Stimulated activated CD8-positive, alpha-beta memory T cell treated with anti-CD3 and anti-CD28 coated beads, Interleukin-4, amount 100 ng/mL, for 24 hours (primary cell): ENCODE results near the gene PCP4L1.
A peak's percentile ranks its signal among the peaks of the same experiment; 100 is the strongest.

Experiments
- DNase-seq: peaks from one replicate; pipeline ENCODE4 v3.0.0-alpha.2; 2020; ENCODE audit warnings: low read depth

The PCP4L1 gene

DNA sequence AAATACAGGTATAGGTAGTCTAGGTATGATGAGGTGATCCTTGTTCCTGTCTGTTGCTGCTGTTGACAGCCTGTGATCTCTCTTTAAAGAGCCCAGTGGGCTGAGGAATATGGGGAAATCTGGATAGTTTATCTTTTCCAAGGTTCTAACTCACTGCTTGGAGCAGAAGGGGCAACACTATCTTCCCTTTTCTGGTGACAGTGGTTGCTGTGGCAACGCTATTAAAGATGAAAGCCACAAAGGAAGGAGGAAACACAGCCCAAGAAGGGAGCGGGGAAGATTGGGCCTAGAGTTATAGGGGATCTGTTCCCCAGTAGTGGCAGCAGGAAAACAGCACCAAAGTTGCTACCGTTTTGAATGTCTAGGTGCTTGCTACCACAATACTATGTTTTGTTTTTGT is 8.8 kb downstream of the PCP4L1 start:
- no peak for DNase-seq

- DNase-seq = no peak
Measured at GRCh38 chr1:161273402-161273801, 14.9 kb downstream of the PCP4L1 start.

DNA sequence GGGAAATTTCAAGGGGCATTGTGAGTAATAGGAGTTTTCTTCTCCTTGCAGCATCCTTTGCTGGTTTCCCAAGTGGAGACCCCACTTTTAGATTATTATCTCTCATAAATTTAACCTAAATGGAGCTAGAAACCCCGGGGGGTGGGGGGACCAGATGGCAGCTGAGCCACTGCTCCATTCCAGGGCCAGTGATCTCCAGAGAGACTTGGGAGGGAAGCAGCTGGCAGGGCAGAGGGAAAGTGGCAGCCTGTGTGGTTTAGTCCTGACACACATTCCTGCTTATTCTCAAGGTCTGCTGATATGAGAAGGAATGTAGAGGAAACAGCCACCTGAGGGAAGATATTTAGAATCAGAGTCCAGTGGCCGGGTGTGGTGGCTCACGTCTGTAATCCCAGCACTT is 16.3 kb downstream of the PCP4L1 start:
- no peak for DNase-seq

- no peak for DNase-seq
Measured at GRCh38 chr1:161282991-161283390, 24.4 kb downstream of the PCP4L1 start.

DNA sequence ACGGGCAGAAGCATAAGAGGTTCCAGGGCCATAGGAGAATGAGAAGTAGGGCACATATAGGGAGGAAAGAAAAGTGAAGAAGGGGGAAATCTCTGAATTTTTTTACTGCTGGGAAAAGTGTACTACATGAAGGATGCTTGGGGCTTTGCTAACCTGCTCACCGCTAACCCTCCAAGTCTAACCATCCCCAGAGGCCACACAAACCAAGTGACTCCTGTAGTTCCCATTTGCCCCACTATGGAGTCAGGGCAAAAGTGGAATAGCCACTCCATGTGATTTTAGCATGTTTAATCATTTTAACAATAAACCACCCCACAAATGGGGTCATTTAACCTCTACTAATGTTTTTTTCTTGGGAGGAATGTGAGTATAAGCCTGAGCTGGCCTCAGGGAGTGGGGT is 26.6 kb downstream of the PCP4L1 start:
- DNase-seq = no peak

- no peak for DNase-seq
Measured at GRCh38 chr1:161285521-161285920, 27.0 kb downstream of the PCP4L1 start.

DNA sequence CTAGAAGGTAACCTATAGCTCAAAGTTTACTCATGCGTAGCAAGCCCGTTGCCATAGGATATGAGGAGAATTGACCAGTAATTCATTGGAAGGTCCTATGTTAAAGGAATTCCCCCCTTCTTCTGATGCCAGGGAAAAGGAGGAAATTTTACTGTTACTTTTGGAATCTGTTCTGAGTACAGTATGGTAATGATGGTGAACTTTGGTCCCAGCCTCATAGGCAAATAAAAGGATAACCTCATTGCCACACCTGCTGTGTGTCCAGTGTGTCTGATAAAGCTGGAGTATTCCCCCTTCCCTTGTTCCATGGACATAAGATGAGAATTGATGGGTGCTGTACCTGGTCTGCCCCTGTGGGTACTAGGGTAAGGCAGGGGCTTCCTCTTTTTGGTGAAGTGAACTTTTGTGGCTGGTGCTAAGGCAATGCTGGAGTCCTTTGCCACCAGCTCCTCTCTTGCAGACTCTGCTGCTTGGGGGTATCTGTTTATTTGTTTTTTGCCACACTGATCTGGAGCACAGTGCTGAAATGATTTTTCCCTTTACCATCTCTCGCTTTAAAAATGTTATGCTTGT is 29.0 kb downstream of the PCP4L1 start:
- DNase-seq = no peak

GRCh38 chr1:161290779-161291178 is 32.2 kb downstream of the PCP4L1 start:
- no peak for DNase-seq

DNA sequence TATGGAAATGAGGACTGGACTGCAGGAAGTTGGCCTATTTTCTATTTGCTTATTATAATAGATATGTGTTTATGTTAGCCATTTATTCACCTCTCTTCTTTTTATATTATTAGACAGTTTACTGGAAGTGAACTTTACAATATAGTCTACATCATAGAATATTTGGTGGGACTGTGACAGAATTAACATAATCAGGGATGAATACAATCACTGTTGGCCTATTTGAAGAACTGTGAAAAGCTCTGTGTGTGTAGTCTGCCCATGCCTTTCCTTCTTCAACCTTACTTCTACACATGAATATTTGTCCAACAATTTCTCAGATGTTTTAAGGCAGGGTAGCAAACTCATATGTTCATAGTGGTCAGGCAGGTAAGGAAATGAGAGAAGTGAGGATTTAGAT is 38.9 kb downstream of the PCP4L1 start:
- no peak for DNase-seq

DNA sequence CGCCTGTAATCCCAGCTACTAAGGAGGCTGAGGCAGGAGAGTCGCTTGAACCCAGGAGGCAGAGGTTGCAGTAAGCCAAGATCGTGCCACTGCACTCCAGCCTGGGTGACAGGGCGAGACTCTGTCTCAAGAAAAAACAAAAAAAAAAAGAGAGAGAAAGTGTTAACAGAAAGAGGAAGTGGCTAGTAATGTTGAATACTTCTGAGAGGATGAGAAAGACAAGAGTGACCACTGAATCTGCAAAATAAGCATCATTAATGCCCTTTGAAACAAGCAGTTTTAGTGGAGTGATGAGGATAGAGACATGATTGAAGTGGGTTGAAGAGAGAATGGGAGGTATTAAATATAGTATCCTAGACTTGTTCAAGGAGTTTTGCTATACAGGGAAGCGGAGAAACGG is 39.6 kb downstream of the PCP4L1 start:
- no peak for DNase-seq

DNA sequence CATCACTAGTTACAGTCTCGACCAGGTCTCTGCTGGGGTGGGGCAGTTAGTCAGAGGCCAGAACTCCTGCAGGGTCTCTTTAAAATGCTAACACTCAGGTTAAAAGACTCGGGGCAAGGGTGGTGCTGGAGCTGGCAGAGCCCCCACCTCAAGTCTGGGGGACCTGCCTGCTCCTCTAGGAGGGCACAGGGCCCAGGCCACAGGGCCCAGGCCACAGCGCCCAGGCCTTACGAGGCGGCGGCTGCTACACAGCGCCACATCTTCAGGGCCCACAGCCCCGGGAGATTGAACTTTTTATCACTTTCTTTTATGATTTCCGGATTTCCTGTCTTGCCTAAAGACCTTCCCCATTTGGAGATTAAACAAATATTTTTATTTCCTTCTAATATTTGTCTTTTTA is 40.8 kb downstream of the PCP4L1 start:
- no peak for DNase-seq

- DNase-seq = no peak
Measured at GRCh38 chr1:161300478-161300877, 41.9 kb downstream of the PCP4L1 start.

- DNase-seq = no peak
Measured at GRCh38 chr1:161304927-161305866, 46.7 kb downstream of the PCP4L1 start.

GRCh38 chr1:161305867-161306519 is 47.4 kb downstream of the PCP4L1 start:
- DNase-seq = peak; percentile 73

DNA sequence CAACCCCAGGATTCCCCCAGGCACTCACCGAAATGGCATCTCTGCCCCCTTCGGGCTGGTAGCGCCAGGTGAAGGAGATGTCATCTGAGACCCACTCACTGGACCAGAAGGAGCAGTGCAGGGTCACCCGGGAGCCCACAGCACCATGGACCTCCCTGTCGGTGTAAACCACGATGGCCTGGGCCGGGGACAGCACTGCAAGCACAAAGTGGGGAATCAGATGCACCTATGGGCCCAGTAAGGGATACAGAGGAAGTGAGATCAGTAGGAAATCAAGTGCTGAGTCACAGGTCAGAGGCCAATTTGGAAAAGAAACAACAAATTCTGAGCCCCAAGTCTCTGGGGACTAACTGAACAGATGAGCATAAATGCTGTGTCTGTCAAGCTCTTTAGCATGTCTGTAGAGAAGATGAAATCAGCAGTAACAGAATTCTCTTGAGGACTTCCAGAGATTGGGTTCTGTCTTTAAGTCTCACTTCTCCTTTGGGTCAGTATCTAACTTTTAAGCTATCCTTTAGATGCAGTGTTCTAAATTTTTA is 48.8 kb downstream of the PCP4L1 start:
- no peak for DNase-seq

- no peak for DNase-seq
Measured at GRCh38 chr1:161307892-161308638, 49.5 kb downstream of the PCP4L1 start.

- DNase-seq = no peak
Measured at GRCh38 chr1:161309868-161310267, 51.3 kb downstream of the PCP4L1 start, which contains the start of gene MPZ. MPZ (minus strand) TSS chr1:161309968; CDS start chr1:161309905, 63 bp downstream.

GRCh38 chr1:161311595-161312181 is 53.1 kb downstream of the PCP4L1 start:
- no peak for DNase-seq

DNA sequence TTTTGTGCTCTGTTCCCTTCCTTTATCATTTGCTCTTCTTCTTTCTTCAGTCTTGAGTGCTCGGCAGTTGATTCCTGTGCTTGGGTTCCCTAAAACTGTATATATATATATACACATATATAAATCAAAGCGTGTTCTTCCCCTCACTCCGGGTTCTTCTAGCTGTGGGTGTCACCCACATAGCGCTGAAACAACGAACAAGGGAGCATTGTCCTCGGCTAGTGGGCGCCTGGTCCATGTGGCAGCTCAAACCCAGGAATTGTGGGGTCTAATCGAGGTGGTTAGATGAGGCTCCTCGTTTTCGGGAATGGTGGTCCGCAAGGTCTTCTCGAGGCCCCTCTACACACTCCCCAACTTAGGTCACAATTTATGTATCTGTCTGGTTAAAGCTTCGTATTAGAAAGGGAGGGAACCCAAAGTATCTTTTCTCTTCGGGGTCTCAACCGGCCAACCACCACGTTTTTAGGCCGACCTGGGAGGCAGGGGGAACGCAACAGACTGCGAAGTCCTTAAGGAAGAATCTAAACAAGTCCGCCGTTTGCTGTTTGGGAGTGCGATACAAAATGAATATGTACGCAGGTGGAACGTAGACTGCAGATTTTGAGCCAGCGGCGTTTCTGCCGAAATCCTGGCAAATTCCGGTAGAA is 55.1 kb downstream of the PCP4L1 start:
- no peak for DNase-seq

DNA sequence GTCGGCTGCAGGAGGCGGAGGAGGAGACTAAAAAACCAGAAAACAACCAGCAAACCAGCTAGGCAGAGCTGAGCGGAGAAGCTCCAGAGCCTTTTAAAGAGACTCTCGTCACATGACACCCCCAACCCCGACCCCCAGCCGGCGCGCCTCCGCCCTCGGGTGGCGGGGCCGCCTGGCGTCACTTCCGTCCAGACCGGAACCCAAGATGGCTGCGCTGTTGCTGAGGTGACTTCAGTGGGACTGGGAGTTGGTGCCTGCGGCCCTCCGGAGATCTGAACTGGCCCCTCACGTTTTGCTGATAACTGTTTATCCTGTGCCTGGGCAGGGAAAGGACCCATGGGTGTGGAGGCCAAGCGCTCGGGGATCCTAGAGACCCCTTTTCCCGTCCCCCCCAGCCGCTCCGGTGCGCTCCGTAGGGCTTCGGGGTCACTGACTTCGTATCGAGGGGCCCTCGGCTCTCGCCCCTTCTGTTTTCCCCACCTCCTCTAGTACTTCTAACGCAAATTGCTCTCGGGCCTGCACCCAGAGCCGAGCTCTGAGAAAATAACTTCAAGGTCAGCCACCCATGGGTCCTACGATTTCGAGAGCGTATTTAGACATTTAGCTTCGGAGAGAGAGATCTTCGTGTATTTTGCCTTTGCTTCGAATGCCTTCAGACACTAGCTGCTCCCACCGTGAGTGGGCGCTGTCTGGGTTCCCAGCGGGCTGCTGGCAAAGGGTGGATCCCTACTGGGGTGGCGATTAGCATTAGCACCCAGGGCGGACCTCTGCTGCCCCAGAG is 55.8 kb downstream of the PCP4L1 start, which contains the start of gene SDHC:
Gene SDHC (plus strand): TSS at position 181 of the 781 bp plus-strand sequence. CDS start 25 bp downstream, at position 206.
- DNase-seq = peak; percentile 82
